OCI-LY7 (cell line): ENCODE results near the gene TMEM255B. TPM values are rescaled to one million over a fixed set of nuclear protein-coding genes. Genes with fewer than 3 reads are reported as not detected.

Experiments
- BruUV-seq: library from RNA; stranded (reverse); fragments of 400-500 nt; replicated peaks from 2 replicates; lab custom pipeline; 2021; lab: Mats Ljungman, UMichigan
- CTCF ChIA-PET: fragments of 300-600 bp; sonication (Branson Sonifier 250); formaldehyde crosslinking; loops from one replicate; lab custom pipeline; 2022; ENCODE audit warnings: antibody characterized with exemption; ENCODE audit not compliant: unreplicated experiment; lab: Charles Lee
- POLR2A ChIA-PET: fragments of 300-600 bp; sonication (Branson Sonifier 250); formaldehyde crosslinking; loops from one replicate; lab custom pipeline; 2022; ENCODE audit warnings: antibody characterized with exemption; lab: Charles Lee
- DNase-seq: peaks from one replicate; pipeline ENCODE4 v3.0.0-alpha.2; 2015; ENCODE audit warnings: low spot score
- H2AFZ ChIP-seq: fragments of 200-600 bp; sonication (generic), shearing (Covaris generic); 2 replicates; pipeline ENCODE4 v1.6.1; 2014; ENCODE audit warnings: mild to moderate bottlenecking, antibody characterized with exemption, low read length, moderate library complexity
- H3K27ac ChIP-seq: fragments of 200-600 bp; sonication (generic); 2 replicates; pipeline ENCODE4 v1.5.1; 2014; ENCODE audit warnings: mixed run types, low read depth, mild to moderate bottlenecking, moderate library complexity, low read length, inconsistent platforms; ENCODE audit not compliant: poor library complexity, severe bottlenecking
- H3K36me3 ChIP-seq: fragments of 200-600 bp; sonication (generic); 2 replicates; pipeline ENCODE4 v1.6.1; 2014; ENCODE audit warnings: mild to moderate bottlenecking, antibody characterized with exemption, low read length, moderate library complexity, mixed read lengths; ENCODE audit not compliant: insufficient read depth
- H3K4me1 ChIP-seq: fragments of 200-600 bp; sonication (generic); 2 replicates; pipeline ENCODE4 v1.5.1; 2014; ENCODE audit warnings: mild to moderate bottlenecking, low read length; ENCODE audit not compliant: insufficient read depth, poor library complexity, severe bottlenecking
- H3K4me2 ChIP-seq: fragments of 200-600 bp; sonication (generic); 2 replicates; pipeline ENCODE4 v1.6.1; 2014; ENCODE audit warnings: mild to moderate bottlenecking, low read length
- H3K4me3 ChIP-seq: fragments of 200-600 bp; sonication (generic); 2 replicates; pipeline ENCODE4 v1.5.1; 2014; ENCODE audit warnings: mild to moderate bottlenecking, low read depth, low read length; ENCODE audit not compliant: poor library complexity, severe bottlenecking
- H3K79me2 ChIP-seq: fragments of 200-600 bp; sonication (generic); 2 replicates; pipeline ENCODE4 v1.6.1; 2016; ENCODE audit warnings: low read depth, mild to moderate bottlenecking, low read length, moderate library complexity, mixed read lengths; ENCODE audit not compliant: insufficient read depth
- H3K9me2 ChIP-seq: fragments of 200-600 bp; sonication (generic); 2 replicates; pipeline ENCODE4 v1.6.1; 2016; ENCODE audit warnings: mild to moderate bottlenecking, low read length, mixed read lengths; ENCODE audit not compliant: insufficient read depth
- H3K9me3 ChIP-seq: fragments of 200-600 bp; sonication (generic); 2 replicates; pipeline ENCODE4 v1.6.1; 2014; ENCODE audit warnings: mild to moderate bottlenecking, mixed run types, low read length, mixed read lengths
- H4K20me1 ChIP-seq: fragments of 200-600 bp; sonication (generic); 2 replicates; pipeline ENCODE4 v1.6.1; 2014; ENCODE audit warnings: mild to moderate bottlenecking, antibody characterized with exemption, low read length, moderate library complexity, mixed read lengths; ENCODE audit not compliant: insufficient read depth
- CTCF ChIP-seq: fragments of 200-600 bp; sonication (generic); conservative IDR thresholded peaks from 2 replicates; pipeline ENCODE4 v1.5.1; 2014; ENCODE audit warnings: mild to moderate bottlenecking, antibody characterized with exemption, low read length, moderate library complexity, mixed read lengths
- EZH2phosphoT487 ChIP-seq: fragments of 200-600 bp; sonication (generic); IDR thresholded peaks from 2 replicates; pipeline ENCODE4 v1.6.1; 2018; ENCODE audit warnings: low read depth, borderline replicate concordance, mild to moderate bottlenecking, mixed run types, antibody characterized with exemption, low read length, moderate library complexity, mixed read lengths
- intact Hi-C: fragments of 100-400 bp; cut with micrococcal nuclease; formaldehyde crosslinking; loops from one replicate; pipeline ENCODE4 v1.10.0; 2022; ENCODE audit not compliant: unreplicated experiment
- total RNA-seq, 2 experiments: library from RNA; depleted of rRNA in 1 of 2; stranded (reverse); fragments of >200 nt in 1 of 2; shearing (Covaris generic) in 1 of 2; gene quantifications; 2 replicates each; pipeline ENCODE4 v1.2.3, GENCODE V29; 2014 to 2022

Gene TMEM255B
- total RNA-seq, 2 experiments from 2014 or later: 2.6 to 6.8 TPM

- no TSS peak for BruUV-seq
- no peak for DNase-seq
- no peak overlapping the region for H3K4me3 ChIP-seq
- intact Hi-C loops: no loop called here
- no peaks in the 10 kb centered on the region for H3K9me2 ChIP-seq
- H3K4me2 ChIP-seq: no peak overlapping the region
- ChIA-PET POLR2A (no interaction called here), CTCF (no interaction called here)
- H2AFZ ChIP-seq: no peak overlapping the region
- no peak for TF ChIP-seq EZH2phosphoT487
- no peak for TF ChIP-seq CTCF
- no peaks in the 10 kb centered on the region for H3K36me3 ChIP-seq
- H3K27ac ChIP-seq: no peak overlapping the region
- no peaks in the 10 kb centered on the region for H3K79me2 ChIP-seq
- no peaks in the 10 kb centered on the region for H3K4me1 ChIP-seq
- H4K20me1 ChIP-seq: no peaks in the 10 kb centered on the region
- H3K9me3 ChIP-seq: no peaks in the 10 kb centered on the region
These were observed 7.2 kb downstream of the TMEM255B start for GRCh38 chr13:113766035-113766800.

DNA sequence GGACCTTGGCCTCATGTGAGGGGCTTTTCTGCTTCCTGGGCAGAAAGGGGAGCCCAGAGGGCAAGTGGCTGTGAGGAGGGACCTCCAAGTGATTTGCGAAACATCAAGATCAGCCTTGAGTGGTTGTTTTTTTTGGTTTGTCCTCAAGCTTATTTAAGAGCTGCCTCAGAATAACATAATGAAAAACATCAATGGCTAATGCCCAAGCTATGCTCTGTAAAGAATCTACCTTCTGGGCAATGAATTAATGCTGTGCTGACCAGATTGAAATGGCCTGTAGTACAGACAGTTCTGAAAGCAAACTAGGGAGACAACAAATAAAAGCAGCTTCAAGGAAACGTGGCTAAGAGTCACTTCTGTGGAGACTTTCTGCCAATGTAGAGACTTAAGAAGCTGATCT lies 8.3 kb downstream of the TMEM255B start:
- no peak overlapping the region for H3K27ac ChIP-seq
- ChIA-PET CTCF (no interaction called here), POLR2A (no interaction called here)
- BruUV-seq: no TSS peak
- H3K4me3 ChIP-seq: no peak overlapping the region
- H3K4me2 ChIP-seq: no peak overlapping the region
- H3K9me3 ChIP-seq: no peaks in the 10 kb centered on the region
- no peaks in the 10 kb centered on the region for H3K36me3 ChIP-seq
- H3K4me1 ChIP-seq: no peaks in the 10 kb centered on the region
- no peak for TF ChIP-seq CTCF
- no peak for TF ChIP-seq EZH2phosphoT487
- DNase-seq: no peak
- H2AFZ ChIP-seq: no peak overlapping the region
- no peaks in the 10 kb centered on the region for H4K20me1 ChIP-seq
- no peaks in the 10 kb centered on the region for H3K9me2 ChIP-seq
- intact Hi-C loops: no loop called here
- H3K79me2 ChIP-seq: no peaks in the 10 kb centered on the region
